ENCODE data around the gene DNM3.

Gene DNM3

GRCh38 chr1:172163498-172164215, 322.4 kb downstream of the DNM3 start:
- H3K36me3 Mint-ChIP-seq (ENCODE audit: low read depth): no peaks in the 10 kb centered on the region
- no peak overlapping the region for H3K4me3 Mint-ChIP-seq
- TF ChIP-seq, protein P1, sequence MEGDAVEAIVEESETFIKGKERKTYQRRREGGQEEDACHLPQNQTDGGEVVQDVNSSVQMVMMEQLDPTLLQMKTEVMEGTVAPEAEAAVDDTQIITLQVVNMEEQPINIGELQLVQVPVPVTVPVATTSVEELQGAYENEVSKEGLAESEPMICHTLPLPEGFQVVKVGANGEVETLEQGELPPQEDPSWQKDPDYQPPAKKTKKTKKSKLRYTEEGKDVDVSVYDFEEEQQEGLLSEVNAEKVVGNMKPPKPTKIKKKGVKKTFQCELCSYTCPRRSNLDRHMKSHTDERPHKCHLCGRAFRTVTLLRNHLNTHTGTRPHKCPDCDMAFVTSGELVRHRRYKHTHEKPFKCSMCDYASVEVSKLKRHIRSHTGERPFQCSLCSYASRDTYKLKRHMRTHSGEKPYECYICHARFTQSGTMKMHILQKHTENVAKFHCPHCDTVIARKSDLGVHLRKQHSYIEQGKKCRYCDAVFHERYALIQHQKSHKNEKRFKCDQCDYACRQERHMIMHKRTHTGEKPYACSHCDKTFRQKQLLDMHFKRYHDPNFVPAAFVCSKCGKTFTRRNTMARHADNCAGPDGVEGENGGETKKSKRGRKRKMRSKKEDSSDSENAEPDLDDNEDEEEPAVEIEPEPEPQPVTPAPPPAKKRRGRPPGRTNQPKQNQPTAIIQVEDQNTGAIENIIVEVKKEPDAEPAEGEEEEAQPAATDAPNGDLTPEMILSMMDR (IDR thresholded peaks at IDR 0.05; ENCODE audit: unreplicated experiment in 3 of 3): no peak
- peaks cover 43% of the 10 kb centered on the region for H3K4me1 Mint-ChIP-seq
- no peaks in the 10 kb centered on the region for H3K9me3 Mint-ChIP-seq
- peak overlapping the region; percentile 24 to 48 (median 34) for H3K27ac Mint-ChIP-seq
- H3K27me3 Mint-ChIP-seq (ENCODE audit: low read depth): no peaks in the 10 kb centered on the region

DNA sequence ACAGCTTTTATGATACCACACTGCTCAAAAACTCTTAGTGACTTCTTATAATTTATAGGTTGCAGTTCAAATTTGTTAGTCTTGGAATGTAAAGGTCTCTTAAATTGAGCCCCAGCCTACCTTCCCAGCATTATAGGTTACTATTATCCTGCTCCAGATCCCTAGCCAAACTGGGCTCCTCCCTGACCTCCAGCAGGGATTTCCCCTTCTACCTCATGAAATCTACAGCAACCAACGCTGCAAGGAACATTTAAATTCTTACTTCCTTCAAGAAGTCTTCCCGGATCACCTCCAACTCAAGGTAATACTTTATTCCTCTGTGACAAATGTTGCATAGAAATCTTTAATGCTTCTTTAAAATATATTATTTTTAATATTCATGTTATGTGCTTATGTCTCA, 324.1 kb downstream of the DNM3 start:
- Mint-ChIP-seq H3K9me3 (no peaks in the 10 kb centered on the region), H3K4me1 (peaks cover 47% of the 10 kb centered on the region), H3K27ac (peak overlapping the region; percentile 24 to 43 (median 38)), H3K36me3 (ENCODE audit: low read depth) (no peaks in the 10 kb centered on the region), H3K27me3 (ENCODE audit: low read depth) (no peaks in the 10 kb centered on the region), H3K4me3 (no peak overlapping the region)
- TF ChIP-seq, protein P1 (IDR thresholded peaks at IDR 0.05; ENCODE audit: unreplicated experiment in 3 of 3): no peak

GRCh38 chr1:172167796-172168596, 326.7 kb downstream of the DNM3 start:
- no peaks in the 10 kb centered on the region for H3K27me3 Mint-ChIP-seq (ENCODE audit: low read depth)
- H3K9me3 Mint-ChIP-seq: no peaks in the 10 kb centered on the region
- H3K27ac Mint-ChIP-seq: peak overlapping the region; percentile 95 to 96 (median 95)
- H3K4me3 Mint-ChIP-seq: no peak overlapping the region
- H3K36me3 Mint-ChIP-seq (ENCODE audit: low read depth): no peaks in the 10 kb centered on the region
- H3K4me1 Mint-ChIP-seq: peaks cover 42% of the 10 kb centered on the region
- TF ChIP-seq, protein P1 (IDR thresholded peaks at IDR 0.05; ENCODE audit: unreplicated experiment in 3 of 3): no peak

DNA sequence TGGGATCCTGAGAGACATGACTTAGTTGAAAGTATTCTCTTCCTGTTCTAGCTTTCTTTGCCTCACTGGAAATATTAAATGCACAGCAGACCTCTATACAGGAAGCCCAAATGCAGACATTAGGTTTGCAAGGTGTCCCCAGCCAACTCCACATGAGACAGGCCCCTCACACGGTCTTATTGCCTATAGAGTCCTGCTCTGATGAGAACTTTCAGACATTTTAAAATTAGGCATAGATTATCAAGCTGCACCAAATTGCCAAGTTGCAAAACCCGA, 327.2 kb downstream of the DNM3 start:
- Mint-ChIP-seq H3K27ac (peak overlapping the region; percentile 95 to 96 (median 95)), H3K4me3 (no peak overlapping the region), H3K9me3 (no peaks in the 10 kb centered on the region), H3K27me3 (ENCODE audit: low read depth) (no peaks in the 10 kb centered on the region), H3K36me3 (ENCODE audit: low read depth) (no peaks in the 10 kb centered on the region), H3K4me1 (peaks cover 39% of the 10 kb centered on the region)
- TF ChIP-seq, protein P1 (IDR thresholded peaks at IDR 0.05; ENCODE audit: unreplicated experiment in 3 of 3): no peak

DNA sequence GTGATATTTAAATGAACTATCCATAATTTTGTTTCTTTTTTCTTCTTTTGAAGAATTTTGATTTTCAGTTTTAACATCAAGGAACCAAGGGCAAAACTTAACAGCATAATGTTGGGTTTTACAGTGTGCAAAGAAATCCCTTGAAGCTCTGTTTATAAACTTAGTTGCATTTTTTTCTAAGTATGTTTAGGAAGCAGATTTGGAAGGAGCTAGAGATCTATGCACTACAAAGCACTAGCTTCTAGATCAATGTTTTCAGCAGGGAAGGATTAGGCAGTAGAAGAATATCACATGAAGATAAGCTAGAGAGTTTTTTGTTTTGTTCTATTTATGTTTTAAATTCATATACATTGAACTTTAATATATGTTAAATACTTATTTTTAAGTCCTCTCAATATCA, 328.5 kb downstream of the DNM3 start:
- TF ChIP-seq, protein P1 (IDR thresholded peaks at IDR 0.05; ENCODE audit: unreplicated experiment in 3 of 3): no peak
- no peaks in the 10 kb centered on the region for H3K9me3 Mint-ChIP-seq
- no peaks in the 10 kb centered on the region for H3K36me3 Mint-ChIP-seq (ENCODE audit: low read depth)
- peak overlapping the region; percentile 62 to 96 (median 64) for H3K27ac Mint-ChIP-seq
- peaks cover 42% of the 10 kb centered on the region for H3K4me1 Mint-ChIP-seq
- H3K4me3 Mint-ChIP-seq: no peak overlapping the region
- H3K27me3 Mint-ChIP-seq (ENCODE audit: low read depth): no peaks in the 10 kb centered on the region
